Type B pancreatic cell (in vitro differentiated cells): ENCODE results near the gene TCF15. TPM values are rescaled to one million over a fixed set of nuclear protein-coding genes. Genes with fewer than 3 reads are reported as not detected.

Experiments
- DNase-seq: peaks from one replicate; pipeline ENCODE4 v3.0.0; 2021; ENCODE audit warnings: mixed read lengths; ENCODE audit not compliant: unreplicated experiment; ENCODE audit errors: extremely low spot score
- H3K27ac Mint-ChIP-seq: 2 replicates; pipeline ENCODE4 v1.8.0; 2021; ENCODE audit warnings: mild to moderate bottlenecking, mixed read lengths
- H3K27me3 Mint-ChIP-seq: 2 replicates; pipeline ENCODE4 v1.8.0; 2021; ENCODE audit warnings: mixed read lengths
- H3K36me3 Mint-ChIP-seq: 2 replicates; pipeline ENCODE4 v1.8.0; 2021; ENCODE audit warnings: mixed read lengths
- H3K4me1 Mint-ChIP-seq: one replicate; pipeline ENCODE4 v1.8.0; 2021; ENCODE audit warnings: mixed read lengths; ENCODE audit not compliant: unreplicated experiment
- H3K4me3 Mint-ChIP-seq: 2 replicates; pipeline ENCODE4 v1.8.0; 2021; ENCODE audit warnings: mild to moderate bottlenecking, mixed read lengths
- H3K9me3 Mint-ChIP-seq: 2 replicates; pipeline ENCODE4 v1.8.0; 2021; ENCODE audit warnings: mixed read lengths
- CTCF ChIP-seq: fragments of 200-600 bp; sonication (generic); conservative IDR thresholded peaks from 2 replicates; pipeline ENCODE4 v1.5.0; 2021; ENCODE audit warnings: antibody characterized with exemption, mild to moderate bottlenecking
- total RNA-seq: library from RNA; stranded (reverse); gene quantifications from 2 replicates; pipeline ENCODE4 v1.2.1, GENCODE V29; 2021; ENCODE audit warnings: low replicate concordance

TCF15 gene
- total RNA-seq, 1 donor from 2014 or later, result 0.94 TPM

- DNase-seq, result no peak
- H3K4me1 Mint-ChIP-seq, result peaks cover 10% of the 10 kb centered on the region
- H3K4me3 Mint-ChIP-seq, result peak overlapping the region; percentile 47
- no peak overlapping the region for H3K27ac Mint-ChIP-seq
- no peaks in the 10 kb centered on the region for H3K36me3 Mint-ChIP-seq
- no peak for TF ChIP-seq CTCF
- peaks cover 70% of the 10 kb centered on the region for H3K27me3 Mint-ChIP-seq
- H3K9me3 Mint-ChIP-seq, result no peaks in the 10 kb centered on the region
These were observed 1.7 kb upstream of the TCF15 start for GRCh38 chr20:611843-612185.

- Mint-ChIP-seq H3K4me1 (peaks cover 10% of the 10 kb centered on the region), H3K4me3 (peak overlapping the region; percentile 77), H3K9me3 (no peaks in the 10 kb centered on the region), H3K27ac (no peak overlapping the region), H3K36me3 (no peaks in the 10 kb centered on the region), H3K27me3 (peaks cover 68% of the 10 kb centered on the region)
- DNase-seq, result no peak
- TF ChIP-seq CTCF, result no peak
These were observed 1.1 kb upstream of the TCF15 start for GRCh38 chr20:611047-611842.

- TF ChIP-seq CTCF, result no peak
- no peak overlapping the region for H3K4me3 Mint-ChIP-seq
- no peak overlapping the region for H3K27ac Mint-ChIP-seq
- no peak for DNase-seq
- no peaks in the 10 kb centered on the region for H3K9me3 Mint-ChIP-seq
- peaks cover 10% of the 10 kb centered on the region for H3K4me1 Mint-ChIP-seq
- peaks cover 73% of the 10 kb centered on the region for H3K27me3 Mint-ChIP-seq
- H3K36me3 Mint-ChIP-seq, result no peaks in the 10 kb centered on the region
These were observed 641 bp downstream of the TCF15 start for GRCh38 chr20:609371-609964.

GRCh38 chr20:608970-609369 is 1.1 kb downstream of the TCF15 start:
- TF ChIP-seq CTCF, result no peak
- H3K4me3 Mint-ChIP-seq, result no peak overlapping the region
- H3K27ac Mint-ChIP-seq, result no peak overlapping the region
- H3K36me3 Mint-ChIP-seq, result no peaks in the 10 kb centered on the region
- peaks cover 10% of the 10 kb centered on the region for H3K4me1 Mint-ChIP-seq
- H3K9me3 Mint-ChIP-seq, result no peaks in the 10 kb centered on the region
- no peak for DNase-seq
- peaks cover 71% of the 10 kb centered on the region for H3K27me3 Mint-ChIP-seq

- peaks cover 62% of the 10 kb centered on the region for H3K27me3 Mint-ChIP-seq
- no peak for TF ChIP-seq CTCF
- DNase-seq, result no peak
- H3K4me1 Mint-ChIP-seq, result peaks cover 10% of the 10 kb centered on the region
- no peak overlapping the region for H3K27ac Mint-ChIP-seq
- H3K9me3 Mint-ChIP-seq, result no peaks in the 10 kb centered on the region
- no peaks in the 10 kb centered on the region for H3K36me3 Mint-ChIP-seq
- H3K4me3 Mint-ChIP-seq, result no peak overlapping the region
These were observed 2.6 kb downstream of the TCF15 start for GRCh38 chr20:607476-607875.
